Kidney epithelial cell (primary cell): ENCODE measurements around the gene GLRA3. TPM values are rescaled to one million over a fixed set of nuclear protein-coding genes. Genes with fewer than 3 reads are reported as not detected.
"Not testable (repeated sequence)": the region's sequence is repeated elsewhere in the genome, so short reads cannot be mapped to it uniquely, and the experiment has no call there.

Experiments
- DNase-seq: peaks from one replicate; pipeline ENCODE4 v3.0.0-alpha.2; 2010; ENCODE audit warnings: low read depth
- H3K27me3 ChIP-seq: 2 replicates; pipeline ENCODE4 v1.6.0; 2011; ENCODE audit warnings: low read length; ENCODE audit not compliant: control insufficient read depth, insufficient read depth
- H3K36me3 ChIP-seq: 2 replicates; pipeline ENCODE4 v1.5.1; 2011; ENCODE audit warnings: low read length; ENCODE audit not compliant: control insufficient read depth, insufficient read depth
- H3K4me3 ChIP-seq: 2 replicates; pipeline ENCODE4 v1.5.1; 2011; ENCODE audit warnings: low read depth, mild to moderate bottlenecking, control low read depth, low read length
- CTCF ChIP-seq: IDR thresholded peaks from 2 replicates; pipeline ENCODE4 v1.5.1; 2011; ENCODE audit warnings: mild to moderate bottlenecking, moderate library complexity, low read length, control low read depth, inconsistent platforms; ENCODE audit not compliant: insufficient read depth, poor library complexity, severe bottlenecking
- total RNA-seq: library from RNA; depleted of rRNA; stranded (reverse); fragments of >200 nt; gene quantifications from 2 replicates; pipeline ENCODE4 v1.2.3, GENCODE V29; 2015

The GLRA3 gene
- total RNA-seq, 1 donor from 2014 or later, result not detected

GRCh38 chr4:174648812-174649211 lies 180.2 kb downstream of the GLRA3 start:
- Histone ChIP-seq H3K4me3 (no peak overlapping the region), H3K36me3 (no peaks in the 10 kb centered on the region), H3K27me3 (no peaks in the 10 kb centered on the region)
- TF ChIP-seq CTCF, result no peak
- DNase-seq, result no peak

GRCh38 chr4:174646326-174646725 lies 182.7 kb downstream of the GLRA3 start:
- Histone ChIP-seq H3K36me3 (no peaks in the 10 kb centered on the region), H3K27me3 (no peaks in the 10 kb centered on the region), H3K4me3 (no peak overlapping the region)
- TF ChIP-seq CTCF, result no peak
- no peak for DNase-seq

- TF ChIP-seq CTCF, result no peak
- H3K4me3 ChIP-seq, result no peak overlapping the region
- no peak for DNase-seq
- H3K27me3 ChIP-seq, result no peaks in the 10 kb centered on the region
- no peaks in the 10 kb centered on the region for H3K36me3 ChIP-seq
These were observed 188.9 kb downstream of the GLRA3 start for GRCh38 chr4:174640146-174640545.

DNA sequence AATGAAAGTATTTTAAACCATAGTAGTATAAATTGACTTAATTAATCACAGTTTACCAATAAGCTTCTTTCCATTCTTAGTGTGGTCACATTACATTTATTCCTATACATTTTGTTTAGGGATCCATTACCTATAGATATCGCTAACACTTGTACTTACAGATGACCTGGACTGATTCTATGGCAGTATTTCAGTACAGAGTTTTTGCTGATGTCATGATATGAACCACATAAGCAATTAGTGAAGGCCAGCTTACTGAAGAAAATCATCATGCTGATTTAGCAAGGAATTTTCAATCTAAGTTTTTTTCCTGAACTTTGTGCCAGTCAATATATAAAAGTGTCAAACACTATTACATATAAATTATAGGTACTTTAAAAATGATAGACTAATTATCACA lies 193.3 kb downstream of the GLRA3 start:
- TF ChIP-seq CTCF, result no peak
- Histone ChIP-seq H3K4me3 (no peak overlapping the region), H3K27me3 (no peaks in the 10 kb centered on the region), H3K36me3 (no peaks in the 10 kb centered on the region)
- DNase-seq, result no peak

DNA sequence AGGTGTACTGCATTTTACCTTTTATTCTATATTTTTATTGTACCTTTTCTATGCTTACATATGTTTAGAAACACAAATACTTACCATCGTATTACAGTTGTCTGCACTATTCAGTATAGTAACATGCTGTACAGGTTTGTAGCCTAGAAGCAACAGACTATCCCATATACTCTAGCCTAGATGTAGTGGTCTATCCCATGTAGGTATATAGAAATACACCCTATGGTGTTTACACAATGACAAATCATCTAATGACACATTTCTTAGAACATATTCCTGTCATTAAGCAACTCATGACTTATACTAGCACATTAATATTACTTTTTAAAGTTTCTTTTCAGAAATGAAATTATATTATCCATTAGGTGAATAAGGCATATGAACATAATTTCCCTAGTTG lies 195.6 kb downstream of the GLRA3 start:
- DNase-seq, result no peak
- H3K27me3 ChIP-seq, result no peaks in the 10 kb centered on the region
- H3K4me3 ChIP-seq, result no peak overlapping the region
- no peaks in the 10 kb centered on the region for H3K36me3 ChIP-seq
- no peak for TF ChIP-seq CTCF

DNA sequence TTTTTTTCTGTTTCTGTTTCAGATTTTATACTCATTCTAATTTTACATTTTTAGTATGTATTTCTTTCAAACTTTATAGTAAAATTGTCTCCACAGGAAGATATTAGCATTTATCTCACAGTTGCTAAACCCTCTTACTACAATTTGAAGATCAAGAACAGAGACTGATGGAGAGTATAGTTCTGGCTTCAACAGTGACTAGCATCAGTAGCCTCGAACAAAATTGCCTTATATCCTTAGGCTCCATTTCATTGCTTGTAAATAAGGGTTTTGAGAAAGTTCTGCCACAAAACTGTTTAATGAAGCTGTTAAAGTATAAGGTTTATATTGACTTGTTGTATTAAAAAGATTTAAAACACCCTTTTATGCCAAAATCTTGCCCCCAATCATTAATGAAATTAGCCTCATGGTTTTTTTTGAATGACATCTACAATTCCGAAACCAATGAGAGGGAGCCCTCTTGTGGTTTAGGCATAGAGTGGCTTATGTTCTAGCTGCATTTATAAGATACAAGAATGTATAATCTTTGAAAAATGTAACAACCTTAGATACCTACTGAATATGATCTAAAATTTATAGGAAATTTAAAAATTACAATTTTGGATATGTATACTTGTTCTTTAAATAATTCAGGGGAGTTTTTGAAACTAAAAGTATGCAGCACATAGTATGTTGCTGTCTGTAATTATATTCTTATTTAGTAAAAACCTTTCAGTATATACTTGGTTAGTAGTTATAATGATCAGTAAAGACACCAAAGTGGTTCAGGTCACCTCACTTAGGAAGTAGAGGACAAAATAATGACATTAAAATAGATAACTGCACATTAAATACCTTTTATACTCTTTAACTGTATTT lies 196.9 kb downstream of the GLRA3 start:
- peak; percentile 82 for TF ChIP-seq CTCF
- no peak for DNase-seq
- H3K27me3 ChIP-seq, result no peaks in the 10 kb centered on the region
- no peaks in the 10 kb centered on the region for H3K36me3 ChIP-seq
- no peak overlapping the region for H3K4me3 ChIP-seq

DNA sequence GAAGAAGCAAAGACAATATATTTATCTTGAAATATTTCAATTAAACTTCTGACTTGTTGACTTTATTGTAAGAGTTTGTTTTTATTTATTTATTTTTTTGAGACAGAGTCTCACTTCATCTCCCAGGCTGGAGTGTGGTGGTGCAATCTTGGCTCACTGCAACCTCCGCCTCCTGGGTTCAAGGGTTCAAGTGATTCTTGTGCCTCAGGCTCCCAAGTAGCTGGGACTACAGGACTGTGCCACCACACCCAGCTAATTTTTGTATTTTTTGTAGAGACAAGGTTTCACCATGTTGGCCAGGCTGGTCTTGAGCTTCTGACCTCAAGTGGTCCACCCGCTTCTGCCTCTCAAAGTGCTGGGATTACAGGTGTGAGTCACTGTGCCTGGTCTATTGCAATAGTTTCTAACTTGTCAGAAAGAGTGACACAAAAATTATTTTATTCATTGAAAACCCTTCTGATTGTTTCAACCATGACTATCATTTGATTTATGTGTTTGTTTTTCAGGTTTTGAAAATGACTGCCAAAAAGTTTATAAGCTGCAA lies 199.1 kb downstream of the GLRA3 start:
- H3K4me3 ChIP-seq, H3K36me3 ChIP-seq, H3K27me3 ChIP-seq, DNase-seq: not testable (repeated sequence)
